ENCODE data around the gene PAM.

DNA sequence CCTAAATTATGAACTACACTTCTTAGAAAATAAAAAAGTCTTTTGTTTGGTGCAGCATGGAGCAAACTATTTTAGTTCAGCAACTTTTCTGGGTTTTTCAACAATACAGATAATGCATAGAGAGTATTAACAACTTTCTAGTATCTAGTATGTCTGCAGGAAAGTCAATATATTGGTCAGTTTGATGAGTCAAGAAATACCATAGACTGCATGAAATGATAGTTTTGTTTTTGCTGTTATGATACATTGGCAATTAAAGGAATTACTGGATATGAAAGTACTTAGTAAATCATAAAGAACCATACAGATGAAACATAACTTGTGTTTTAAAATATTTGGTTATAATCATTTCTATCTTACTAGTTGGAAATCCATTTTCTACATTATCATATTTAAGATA lies 191.3 kb downstream of the PAM start:
- TF ChIP-seq POLR2A (IDR thresholded peaks at IDR 0.05; ENCODE audit: low read depth, low read length) (no peak), TAF1 (IDR thresholded peaks at IDR 0.05; ENCODE audit: borderline replicate concordance, low read depth, low read length) (no peak), POLR2AphosphoS5 (IDR thresholded peaks at IDR 0.05; ENCODE audit: low read depth, low read length) (no peak)

Measured in GM12892 (cell line).